Measurements from ENCODE around the gene PPFIA1.

The PPFIA1 gene

GRCh38 chr11:70270104-70270876, at the start of gene PPFIA1:
Gene PPFIA1 (plus strand): TSS chr11:70270690. CDS start chr11:70272173, 1,483 bp downstream.
- peak; percentile 95 to 96 for DNase-seq

DNA sequence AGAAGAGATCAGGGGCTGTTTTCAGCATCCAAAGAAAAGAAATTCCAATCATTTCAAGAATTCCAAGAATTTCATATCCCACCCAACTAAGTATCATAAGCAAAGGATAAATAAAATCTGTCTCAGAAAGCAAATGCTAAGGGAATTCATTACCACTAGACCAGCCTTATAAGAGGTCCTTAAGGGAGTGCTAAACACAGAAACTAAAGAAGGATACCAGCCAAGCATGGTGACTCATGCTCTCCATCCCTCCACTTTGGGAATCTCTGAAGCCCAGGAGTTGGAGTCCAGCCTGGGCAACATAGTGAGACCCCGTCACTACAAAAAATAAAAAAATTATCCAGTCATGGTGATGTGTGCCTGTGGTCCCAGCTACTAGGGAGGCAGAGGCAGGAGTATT, 49.6 kb upstream of the PPFIA1 start:
- no peak for DNase-seq

GRCh38 chr11:70225681-70226177, 44.8 kb upstream of the PPFIA1 start:
- DNase-seq = no peak

DNA sequence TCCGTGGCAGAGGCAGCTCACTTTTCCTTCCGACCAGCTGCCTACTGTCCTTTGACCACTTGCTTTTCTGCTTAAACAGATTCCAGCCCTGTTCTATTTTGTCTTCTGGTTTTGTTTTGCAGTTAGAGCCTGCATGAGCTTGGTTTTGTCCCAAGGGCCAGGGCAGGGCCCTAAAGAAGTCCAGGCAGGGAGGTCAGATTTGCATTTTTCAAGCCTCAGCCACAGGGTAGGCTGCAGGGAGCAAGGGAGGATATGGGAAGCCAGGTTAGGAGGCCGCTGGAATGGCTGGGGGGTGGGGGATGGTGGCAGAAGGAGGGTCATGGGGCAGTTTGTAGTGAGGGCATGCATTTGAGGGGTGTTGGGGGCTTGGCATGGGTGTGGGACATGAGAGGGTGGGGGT, 44.3 kb upstream of the PPFIA1 start:
- DNase-seq = no peak

GRCh38 chr11:70226967-70227366, 43.5 kb upstream of the PPFIA1 start:
- no peak for DNase-seq

DNA sequence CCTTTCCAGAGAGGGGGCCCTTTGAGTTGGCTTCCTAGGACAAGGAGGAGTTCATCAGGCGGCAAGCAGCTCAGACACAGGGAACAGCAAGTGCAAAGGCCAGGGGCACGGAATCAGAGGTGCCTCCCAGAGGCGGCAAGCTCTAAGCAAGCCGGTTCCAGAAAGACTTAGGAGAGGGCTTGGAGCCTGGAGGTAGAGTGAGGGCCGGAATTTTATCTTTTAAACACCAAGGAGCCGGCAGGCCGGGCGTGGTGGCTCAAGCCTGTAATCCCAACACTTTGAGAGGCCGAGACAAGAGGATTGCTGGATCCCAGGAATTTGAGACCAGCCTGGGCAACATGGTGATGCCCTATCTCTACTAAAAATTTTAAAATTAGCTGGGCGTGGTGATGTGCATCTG, 40.8 kb upstream of the PPFIA1 start:
- no peak for DNase-seq

DNA sequence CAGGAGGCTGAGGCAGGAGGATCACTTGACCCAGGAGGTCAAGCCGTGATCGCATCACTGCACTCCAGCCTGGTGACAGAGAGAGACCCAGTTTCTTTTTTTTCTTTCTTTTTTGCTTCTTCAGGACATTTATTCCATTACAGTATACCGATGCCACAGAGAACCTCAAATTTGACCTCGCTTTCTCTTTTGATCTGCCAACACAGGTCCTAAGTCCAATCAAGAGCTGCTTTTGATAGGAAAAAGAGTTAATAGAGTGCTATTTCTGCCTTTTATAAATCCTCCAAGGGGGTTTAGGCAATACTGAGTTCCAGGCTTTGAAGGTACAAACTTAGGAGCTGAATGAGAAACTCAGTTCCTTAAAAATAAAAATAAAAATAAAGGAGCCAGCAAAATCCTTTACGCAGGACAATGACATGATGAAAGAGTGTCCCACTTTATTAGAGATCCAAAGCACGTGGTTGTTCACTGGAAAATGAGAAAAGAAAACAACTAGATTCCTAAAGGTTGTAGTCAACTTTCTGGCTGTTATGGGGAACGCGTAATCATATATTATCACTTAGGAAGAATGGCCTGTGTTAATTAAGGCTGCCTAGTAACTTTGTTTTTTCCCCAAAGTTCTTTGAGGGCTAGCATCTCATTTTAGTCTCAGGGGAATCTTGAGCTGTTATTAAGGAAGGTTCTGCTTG, 40.2 kb upstream of the PPFIA1 start:
- DNase-seq = no peak

DNA sequence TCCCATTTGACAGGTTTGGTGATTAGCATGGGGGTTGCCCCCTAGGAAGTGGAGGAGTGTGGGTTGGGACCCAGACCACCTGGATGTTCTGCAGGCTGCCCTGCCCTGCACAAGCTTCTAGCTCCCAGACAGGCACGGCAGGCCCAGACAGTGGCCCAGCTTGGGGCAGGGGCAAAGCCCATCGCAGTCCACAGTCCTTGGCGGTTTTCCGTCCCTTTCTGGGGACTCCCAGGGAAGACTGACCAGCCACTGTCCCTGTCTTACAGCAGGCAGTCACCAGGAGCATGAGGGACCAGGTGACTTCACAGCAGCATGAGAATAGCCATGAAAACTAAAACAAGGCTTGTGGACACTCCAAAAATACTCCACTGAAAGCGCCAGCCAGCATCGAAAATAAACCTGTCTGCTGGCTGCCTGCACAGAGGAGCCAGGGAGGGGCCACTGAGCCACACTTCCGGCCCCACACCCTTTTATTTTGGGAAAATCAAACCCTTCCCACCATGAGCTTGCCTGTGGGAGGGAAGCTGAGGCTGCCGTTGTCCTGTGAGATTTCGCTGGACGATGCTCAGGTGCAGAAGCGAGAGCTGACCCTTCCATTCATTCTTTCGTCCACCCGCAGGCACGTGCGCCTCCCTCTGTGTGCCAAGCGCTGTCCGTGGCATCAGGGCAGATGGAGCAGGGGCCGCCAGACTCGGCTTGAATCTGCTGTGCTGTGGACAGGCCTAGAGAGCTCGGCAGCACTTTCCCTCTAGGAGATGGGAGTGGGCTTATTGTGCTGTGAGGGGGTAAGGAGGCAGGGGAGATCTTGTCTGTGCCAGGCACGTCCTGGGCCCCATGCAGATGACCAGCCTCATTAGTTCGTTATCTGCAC, 39.4 kb upstream of the PPFIA1 start:
- no peak for DNase-seq

- no peak for DNase-seq
These were observed 37.5 kb upstream of the PPFIA1 start for GRCh38 chr11:70233034-70233433.

DNA sequence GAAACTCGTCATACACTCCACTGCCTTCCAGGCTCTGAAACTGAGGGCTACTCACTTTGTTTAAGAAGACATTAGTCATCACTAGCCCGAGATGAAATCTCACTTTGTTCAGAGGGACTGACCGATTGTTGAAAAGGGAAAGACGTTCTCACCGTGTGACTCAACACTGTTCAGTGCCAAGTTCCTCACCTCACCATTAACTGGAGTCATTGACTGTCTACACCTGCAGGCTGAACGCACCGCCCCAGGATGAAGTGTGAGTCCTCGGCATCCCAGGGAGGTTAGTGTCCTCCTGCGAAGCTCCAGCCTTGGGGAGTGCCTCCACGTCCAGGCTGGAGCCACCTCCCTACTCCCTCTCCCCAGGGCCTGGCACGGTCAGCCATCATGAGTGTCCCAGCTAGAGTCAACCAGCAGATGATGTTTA, 37.0 kb upstream of the PPFIA1 start:
- DNase-seq = no peak

DNA sequence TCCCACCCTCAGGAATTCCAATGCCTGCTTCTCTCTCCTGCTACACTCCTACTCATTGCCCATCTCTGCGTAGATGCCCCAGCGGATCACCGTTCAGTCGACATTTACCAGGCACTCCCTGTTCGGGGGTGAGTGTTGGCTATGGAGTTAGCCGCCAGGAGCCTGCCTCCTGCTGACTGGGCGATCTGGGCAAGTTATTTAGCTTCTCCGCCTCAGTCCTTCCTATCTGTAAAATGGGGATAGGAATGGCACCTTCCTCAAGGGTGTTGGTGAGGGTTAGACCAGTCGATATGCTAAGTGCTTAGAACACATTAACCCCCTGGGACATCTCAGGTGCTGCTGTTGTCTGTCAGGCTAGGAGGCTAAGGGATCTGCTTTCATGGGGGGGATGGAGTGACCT, 36.5 kb upstream of the PPFIA1 start:
- no peak for DNase-seq

DNA sequence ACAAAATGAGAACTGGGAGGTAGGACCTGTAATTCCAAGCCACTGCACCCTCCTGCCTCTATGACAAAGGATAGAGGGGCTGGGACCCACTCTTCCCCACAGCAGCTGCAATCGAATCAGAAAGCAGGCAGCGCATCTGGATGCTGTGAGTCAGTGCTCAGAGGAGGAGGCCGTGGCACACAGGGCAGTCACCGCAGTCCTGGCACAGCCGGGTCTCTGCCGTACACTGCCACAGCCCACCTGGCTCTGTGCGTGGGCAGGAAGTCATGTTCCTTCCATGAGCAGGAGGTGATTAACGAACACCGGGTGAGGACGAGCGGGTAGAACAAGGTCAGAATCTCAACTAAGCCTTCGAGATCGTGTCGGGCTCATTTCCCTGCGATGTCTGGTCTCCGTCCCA, 30.2 kb upstream of the PPFIA1 start:
- DNase-seq = no peak

DNA sequence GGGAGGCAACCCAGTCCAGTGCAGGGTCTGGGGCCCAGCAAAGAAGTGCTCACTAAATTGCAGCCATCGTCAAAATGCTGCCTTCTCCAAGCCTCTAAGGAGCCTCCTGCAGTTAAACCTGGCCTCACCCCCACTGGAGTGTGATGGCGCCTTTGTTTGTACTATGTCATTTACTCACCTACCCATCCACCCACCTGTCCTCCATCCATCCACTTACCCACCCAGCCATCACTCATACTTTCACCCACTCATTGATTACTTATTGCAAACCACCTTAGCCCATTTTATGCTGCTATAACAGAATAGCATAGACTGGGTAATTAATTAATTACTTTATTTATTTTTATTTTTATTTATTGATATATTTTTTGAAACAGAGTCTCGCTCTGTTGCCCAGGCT, 28.8 kb upstream of the PPFIA1 start:
- no peak for DNase-seq

- no peak for DNase-seq
These were observed 27.6 kb upstream of the PPFIA1 start for GRCh38 chr11:70242885-70243284.

- DNase-seq = no peak
These were observed 26.4 kb upstream of the PPFIA1 start for GRCh38 chr11:70243912-70244652.

DNA sequence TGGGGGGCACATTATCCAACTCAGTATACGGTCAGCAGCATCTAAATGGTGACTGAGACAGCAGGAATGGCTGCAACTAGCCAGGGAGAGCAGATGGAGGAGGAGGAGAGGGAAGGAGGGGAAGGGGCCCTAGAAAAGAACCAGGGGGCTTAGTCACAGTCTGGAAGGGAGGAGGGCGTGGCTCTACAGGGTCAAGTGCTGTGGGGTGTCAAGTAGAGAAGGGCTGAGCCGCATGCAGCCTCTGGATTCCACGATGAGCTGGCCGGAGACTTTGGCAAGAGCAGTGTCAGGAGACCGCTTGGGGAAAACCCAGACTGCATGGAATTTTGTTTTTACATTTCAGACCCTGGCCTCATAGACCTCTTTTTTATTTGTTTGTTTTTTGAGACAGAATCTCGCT, 25.8 kb upstream of the PPFIA1 start:
- DNase-seq = no peak

DNA sequence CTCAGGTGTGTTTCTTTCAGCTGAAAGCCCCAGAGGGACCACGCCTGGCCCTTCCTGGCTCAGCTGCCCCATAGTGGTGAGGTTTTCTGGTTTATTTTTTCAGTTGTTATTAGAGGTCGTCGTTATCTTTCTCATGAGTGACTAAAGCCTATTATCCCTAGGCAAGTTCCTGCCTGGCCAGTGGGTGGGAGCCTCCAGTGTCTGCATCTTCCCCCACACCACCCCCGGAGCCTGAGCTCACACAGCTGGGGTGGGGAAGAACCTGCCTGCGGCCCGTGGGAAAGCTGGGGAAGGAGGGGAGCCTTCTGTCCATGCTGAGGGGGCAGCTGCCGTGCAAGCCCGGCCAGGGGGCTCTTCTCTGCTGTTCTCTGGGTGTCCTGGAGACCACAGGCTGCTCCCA, 24.3 kb upstream of the PPFIA1 start:
- DNase-seq = no peak

GRCh38 chr11:70247042-70247709, 23.3 kb upstream of the PPFIA1 start:
- no peak for DNase-seq

DNA sequence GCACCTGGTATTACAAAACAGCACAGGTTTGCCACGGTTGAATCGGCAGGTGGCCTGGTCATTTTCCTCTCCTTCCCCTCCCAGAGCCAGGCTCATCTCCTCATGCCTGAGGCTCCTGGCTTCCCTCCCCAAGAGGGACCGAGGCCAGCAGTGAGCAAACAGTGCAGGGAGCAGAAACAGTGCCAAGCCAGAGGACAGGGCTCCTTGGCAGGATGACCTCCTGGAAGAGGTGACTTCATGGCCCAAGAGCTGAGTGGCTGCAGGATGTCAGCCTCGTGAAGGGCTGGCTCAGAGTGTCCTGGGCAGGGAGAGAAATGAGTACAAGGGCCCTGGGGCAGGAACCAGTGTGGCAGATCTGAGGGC, 22.8 kb upstream of the PPFIA1 start:
- no peak for DNase-seq

DNA sequence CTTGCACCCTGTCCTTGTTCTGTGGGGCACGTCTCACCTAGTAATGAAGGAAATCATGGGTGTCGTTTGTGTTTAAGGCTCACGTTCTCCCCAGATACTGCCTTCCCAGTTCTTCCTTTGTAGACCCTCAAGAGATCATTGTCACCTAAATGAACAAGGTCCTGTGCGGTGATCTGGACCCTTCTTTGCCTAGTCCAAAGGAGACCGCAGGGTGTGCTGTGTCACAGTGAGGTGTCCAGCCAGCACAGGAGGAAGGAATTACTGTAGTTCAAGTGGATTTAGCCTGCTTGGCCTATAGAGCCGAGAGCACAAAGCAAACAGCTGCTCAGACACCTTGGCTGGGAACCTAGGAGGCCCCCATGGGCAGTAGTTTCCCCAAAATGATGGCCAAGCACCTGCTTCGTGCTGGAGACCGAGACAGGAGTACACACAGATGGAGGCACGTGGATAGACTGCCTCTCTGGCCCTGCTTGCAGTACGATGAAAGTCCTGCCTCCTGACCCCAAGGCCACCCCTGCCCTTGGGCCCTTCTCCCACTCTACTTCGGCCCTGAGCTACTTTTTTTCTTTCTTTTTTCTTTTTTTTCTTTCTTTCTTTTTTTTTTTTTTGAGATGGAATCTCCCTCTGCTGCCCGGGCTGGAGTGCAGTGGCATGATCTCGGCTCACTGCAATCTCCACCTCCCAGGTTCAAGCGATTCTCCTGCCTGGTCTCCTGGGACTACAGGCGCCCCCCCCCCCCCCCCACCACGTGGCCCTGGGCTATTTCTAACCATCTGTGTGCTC, 19.4 kb upstream of the PPFIA1 start:
- no peak for DNase-seq

GRCh38 chr11:70251659-70252321, 18.7 kb upstream of the PPFIA1 start:
- DNase-seq = no peak

Data from stimulated activated CD4-positive, alpha-beta T cell treated with anti-CD3 and anti-CD28 coated beads, Interleukin-4, amount 100 ng/mL, for 4 hours (primary cell).